GM18858 (cell line): Measurements from ENCODE around the gene RITA1.
"Not testable (repeated sequence)": the region's sequence is repeated elsewhere in the genome, so short reads cannot be mapped to it uniquely, and the experiment has no call there.

ENCODE experiments used
- ATAC-seq: cut with Tn5 transposase; IDR thresholded peaks from one replicate; pipeline ENCODE4 v1.9.1; 2021; ENCODE audit not compliant: unreplicated experiment

The RITA1 gene

DNA sequence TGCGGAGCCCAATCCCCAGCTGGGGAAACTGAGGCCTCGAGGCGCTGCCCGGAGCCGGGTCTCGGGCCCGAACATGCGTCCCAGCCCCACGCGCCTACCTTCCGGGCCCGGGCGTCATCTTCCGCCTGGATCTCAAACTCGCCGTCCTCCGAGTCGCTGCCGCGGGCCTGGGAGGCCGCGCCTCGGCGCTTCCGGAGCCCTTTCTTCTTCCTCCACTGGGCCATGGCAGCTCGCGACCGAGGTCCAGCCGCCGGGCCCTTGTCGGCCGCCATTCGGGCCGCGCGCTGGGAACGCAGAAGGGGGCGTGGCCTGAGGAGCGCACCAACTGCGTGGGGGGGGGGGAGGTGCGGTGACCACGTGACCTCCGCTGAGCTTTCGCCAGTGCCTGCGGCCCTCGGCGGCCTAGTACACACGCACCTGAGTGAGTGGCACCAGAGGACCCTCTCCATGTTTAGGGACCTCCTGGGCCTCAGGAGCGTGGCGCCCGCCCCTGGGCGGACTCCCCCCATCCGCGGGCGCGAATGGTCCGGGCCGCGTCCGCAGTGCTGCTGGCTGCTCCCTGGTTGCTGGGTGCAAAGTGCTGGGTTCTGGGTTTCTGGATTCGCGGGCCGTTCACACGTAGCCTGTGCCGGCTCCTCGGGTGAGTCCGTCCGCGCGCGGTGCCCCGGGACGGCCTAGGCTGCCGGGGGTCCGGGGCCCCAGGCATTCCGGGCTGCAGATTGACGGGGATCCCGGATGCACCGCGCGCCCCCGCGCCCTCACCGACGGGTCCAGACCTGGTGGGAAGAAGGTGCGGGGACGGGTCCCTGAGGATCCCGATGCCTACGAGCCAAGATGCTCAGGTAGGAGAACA, at the start of gene RITA1, which contains the start of gene DDX54:
Gene RITA1 (plus strand): TSS at position 542 of the 853 bp plus-strand sequence. CDS start 1,026 bp downstream, outside the sequence.
Gene DDX54 (minus strand): TSS at position 299 of the 853 bp plus-strand sequence. CDS start 27 bp downstream, at position 272.
- peak; percentile 37 for ATAC-seq

- no peak for ATAC-seq
These were observed 49.2 kb upstream of the RITA1 start for GRCh38 chr12:113136128-113136989.

GRCh38 chr12:113136990-113137511, 48.5 kb upstream of the RITA1 start:
- no peak for ATAC-seq

GRCh38 chr12:113137861-113138783, 47.4 kb upstream of the RITA1 start:
- ATAC-seq, result no peak

DNA sequence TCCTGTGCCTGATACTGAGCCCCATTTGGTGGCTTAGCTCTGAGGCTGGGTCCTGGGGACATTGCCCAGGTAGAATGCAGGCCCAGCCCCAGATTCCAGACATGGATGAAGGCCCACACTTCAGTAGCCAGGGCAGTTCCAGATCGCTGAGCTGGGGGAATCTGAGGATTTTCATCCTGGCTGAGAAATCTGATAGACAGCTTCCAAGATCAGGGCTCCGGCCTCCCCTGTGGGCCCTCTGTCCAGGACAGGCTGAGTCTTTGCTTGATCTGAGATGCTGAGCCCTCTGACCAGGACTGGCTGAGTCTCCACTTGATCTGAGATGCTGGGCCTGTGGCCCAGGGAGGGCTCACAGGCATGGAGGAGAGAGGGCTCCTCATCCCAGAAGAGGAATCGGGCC, 46.7 kb upstream of the RITA1 start:
- ATAC-seq, result no peak

DNA sequence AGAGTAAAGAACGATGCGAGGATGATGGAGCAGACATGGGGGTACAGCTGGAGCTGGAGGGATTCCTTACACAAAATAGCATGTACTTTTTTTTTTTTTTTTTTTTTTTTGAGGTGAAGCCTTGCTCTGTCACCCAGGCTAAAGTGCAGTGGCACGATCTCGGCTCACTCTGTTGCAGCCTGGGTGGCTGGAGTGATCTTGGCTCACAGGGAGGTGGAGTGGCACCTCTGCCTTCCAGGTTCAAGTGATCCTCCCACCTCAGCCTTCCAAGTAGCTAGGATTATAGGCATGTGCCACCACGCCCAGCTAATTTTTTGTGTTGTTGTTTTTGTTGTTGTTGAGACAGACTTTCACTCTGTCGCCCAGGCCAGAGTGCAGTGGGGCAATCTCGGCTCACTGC, 44.8 kb upstream of the RITA1 start:
- ATAC-seq, result no peak

DNA sequence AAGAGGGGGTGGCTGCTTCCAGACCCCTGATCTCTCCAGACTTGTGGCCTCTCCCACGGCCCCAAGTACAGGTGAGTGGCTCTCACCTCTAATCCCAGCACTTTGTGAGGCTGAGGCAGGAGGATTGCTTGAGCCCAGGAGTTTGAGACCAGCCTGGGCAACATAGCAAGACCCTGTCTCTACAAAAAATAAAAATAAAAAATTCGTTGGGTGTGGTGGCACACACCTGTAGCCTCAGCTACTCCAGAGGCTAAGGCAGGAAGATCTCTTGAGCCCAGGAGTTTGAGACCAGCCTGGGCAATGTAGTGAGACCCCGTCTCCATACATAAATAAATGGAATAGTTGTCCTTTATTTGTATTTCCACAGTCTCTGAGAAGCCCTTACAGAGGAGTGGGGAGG, 43.8 kb upstream of the RITA1 start:
- not testable (repeated sequence) for ATAC-seq

DNA sequence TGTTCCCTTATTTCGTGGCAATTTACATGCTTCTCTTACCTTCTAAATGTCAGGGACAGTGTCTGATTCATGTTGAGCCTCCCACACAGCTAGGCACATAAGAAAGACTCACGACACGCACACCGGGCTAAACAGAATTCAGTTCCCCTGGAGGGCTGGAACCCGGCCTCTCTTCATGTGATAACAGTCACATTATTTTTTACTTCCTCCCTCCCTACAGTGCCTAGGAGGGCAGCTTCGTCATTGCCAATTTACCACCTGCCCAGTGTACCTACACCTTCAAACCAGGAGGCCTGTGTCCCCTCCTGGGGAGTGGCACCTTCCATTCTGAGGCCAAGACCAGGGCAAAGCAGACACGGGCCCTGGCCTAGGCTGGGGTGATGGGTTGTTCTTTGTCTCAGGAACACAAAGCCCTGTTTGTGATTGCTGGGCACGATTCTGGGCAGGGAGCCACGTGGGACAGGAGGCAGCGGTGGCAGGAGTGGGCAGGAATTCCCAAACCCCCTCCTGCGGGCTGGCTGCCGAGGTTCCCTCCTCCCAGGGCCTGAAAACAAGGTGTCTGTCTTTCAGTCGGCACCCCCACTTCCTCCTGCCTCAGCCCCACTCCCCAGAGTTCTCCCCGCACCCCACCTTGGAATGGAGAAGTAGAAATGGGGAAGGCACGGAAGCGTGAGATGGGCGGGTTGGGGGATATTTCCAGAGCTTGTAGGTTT, 43.2 kb upstream of the RITA1 start:
- no peak for ATAC-seq

DNA sequence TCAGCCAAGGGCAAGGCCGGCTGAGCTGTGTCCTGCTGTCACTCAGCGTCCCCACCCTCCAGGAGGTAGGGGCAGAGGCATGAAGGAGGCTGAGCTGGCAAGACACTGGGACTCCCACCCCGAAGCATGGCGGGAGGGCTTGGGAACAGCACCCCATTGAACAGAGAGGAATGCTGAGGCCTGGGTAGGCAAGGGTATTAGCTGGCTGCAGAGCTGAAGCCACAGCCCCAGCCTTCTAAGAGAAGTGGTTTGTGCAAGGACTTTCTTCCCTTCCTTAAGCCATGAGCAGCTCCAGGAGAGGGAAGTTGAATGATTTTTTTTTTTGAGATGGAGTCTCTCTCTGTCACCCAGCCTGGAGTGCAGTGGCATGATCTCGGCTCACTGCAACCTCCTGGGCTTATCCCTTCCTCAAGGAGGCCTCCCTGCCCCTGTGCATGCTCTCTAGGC, 42.6 kb upstream of the RITA1 start:
- no peak for ATAC-seq

- ATAC-seq, result no peak
These were observed 41.6 kb upstream of the RITA1 start for GRCh38 chr12:113143959-113144358.

DNA sequence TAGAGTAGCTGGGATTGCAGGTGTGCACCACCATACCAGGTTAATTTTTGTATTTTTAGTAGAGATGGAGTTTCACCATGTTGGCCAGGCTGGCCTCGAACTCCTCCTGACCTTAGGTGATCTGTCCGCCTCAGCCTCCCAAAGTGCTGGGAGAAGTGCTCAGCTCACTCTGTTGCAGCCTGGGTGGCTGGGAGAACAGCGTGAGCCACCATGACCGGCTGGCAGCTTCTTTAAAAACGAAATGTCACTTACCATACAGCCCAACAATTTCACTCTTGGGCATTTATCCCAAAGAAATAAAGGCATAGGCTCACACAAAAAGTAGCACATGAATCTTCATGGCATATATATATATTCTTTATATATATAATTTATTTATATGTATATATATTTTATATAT, 40.7 kb upstream of the RITA1 start:
- no peak for ATAC-seq

DNA sequence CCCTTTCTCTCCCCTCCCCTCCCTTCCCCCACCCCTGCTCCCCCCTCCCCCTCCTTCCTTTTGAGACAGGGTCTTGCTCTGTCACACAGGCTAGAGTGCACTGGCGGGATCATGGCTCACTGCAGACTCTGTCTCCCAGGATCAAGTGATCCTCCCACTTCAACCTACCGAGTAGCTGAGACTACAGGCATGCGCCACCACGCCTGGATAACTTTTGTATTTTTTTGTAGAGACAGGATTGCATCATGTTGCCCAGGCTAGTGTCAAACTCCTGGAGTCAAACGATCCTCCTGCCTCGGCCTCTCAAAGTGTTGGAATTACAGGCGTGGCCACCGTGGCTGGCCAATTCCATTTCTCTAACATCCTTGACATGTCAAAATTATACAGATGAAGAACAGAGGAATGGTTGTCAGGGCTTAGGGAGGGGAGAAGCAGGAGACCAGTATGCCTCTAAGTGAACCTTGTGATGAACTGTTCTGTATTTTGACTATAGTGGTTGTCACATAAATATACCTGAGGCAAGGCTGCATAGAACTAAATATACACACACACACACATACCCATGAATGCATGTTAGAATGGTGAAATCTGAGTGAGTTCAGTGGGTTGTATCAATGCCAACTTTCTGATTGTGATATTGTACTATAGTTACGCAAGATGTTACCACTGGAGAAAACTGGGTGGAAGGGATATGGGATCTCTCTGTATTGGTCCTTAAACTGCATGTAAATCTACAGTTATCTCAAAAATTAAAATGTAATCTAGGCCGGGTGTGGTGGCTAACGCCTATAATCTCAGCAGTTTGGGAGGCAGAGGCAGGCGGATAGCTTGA, 39.6 kb upstream of the RITA1 start:
- no peak for ATAC-seq

GRCh38 chr12:113146999-113147398, 38.5 kb upstream of the RITA1 start:
- ATAC-seq, result no peak

DNA sequence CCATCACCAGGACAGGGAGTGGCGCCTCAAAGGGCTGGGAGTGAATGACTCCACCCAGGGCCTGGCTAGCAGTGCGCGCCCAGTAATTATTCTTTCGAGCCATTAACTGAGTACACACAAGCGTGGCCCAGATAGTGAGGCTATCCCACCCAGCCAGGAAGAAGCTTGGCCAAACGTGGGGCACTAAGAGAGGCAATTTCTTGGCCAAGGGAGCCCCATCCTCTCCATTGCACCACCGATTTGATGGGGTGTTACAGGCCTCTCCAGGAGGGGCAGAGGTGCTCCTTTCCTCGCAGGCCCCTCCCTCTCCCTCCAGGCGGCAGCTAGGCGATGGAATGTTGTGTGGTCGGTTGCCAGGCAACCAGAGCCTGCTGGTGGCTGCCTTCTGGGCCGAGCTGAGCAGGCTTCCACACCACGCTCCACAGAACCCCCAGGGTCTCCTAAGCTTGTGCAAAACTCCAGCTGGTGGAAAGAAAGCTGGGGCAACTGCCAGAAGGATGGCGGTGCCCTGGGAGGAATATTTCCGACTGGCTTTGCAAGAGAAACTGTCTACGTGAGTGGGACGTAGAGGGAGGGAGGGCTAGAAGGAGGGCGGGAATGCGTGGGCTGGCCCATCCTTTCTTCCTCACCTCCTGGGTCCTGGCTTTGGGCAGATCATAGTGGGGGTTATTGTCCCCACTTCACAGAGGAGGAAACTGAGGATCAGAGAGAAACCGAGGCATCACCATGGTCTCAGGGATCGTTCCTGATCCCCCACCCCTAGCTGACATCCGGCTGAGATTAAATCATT, 36.0 kb upstream of the RITA1 start, which contains the start of gene CFAP73:
Gene CFAP73 (plus strand): TSS at position 364 of the 790 bp plus-strand sequence. CDS start 134 bp downstream, at position 498.
- ATAC-seq, result no peak

DNA sequence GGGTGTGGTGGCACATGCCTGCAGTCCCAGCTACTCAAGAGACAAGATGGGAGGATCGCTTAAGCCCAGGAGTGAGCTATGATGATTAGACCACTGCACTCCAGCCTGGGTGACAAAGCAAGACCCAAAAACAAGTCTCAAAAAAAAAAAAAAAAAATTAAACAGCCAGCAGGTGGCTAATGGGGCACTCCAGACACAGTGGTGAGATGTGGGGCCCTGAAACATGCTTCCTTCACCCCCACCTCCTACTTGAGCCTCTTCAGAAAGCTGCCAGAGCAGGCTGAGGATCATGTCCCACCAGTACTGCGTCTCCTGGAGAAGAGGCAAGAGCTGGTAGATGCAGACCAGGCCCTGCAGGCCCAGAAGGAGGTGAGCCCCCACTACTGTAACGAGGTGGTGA, 33.9 kb upstream of the RITA1 start:
- ATAC-seq, result no peak

GRCh38 chr12:113152196-113152834, 33.2 kb upstream of the RITA1 start:
- ATAC-seq, result no peak
